Measurements from ENCODE around the gene CPA3. TPM values are rescaled to one million over a fixed set of nuclear protein-coding genes. Genes with fewer than 3 reads are reported as not detected.
A peak's percentile ranks its signal among the peaks of the same experiment; 100 is the strongest.

The CPA3 gene
- total RNA-seq, 1 donor from 2014 or later, result not detected

DNA sequence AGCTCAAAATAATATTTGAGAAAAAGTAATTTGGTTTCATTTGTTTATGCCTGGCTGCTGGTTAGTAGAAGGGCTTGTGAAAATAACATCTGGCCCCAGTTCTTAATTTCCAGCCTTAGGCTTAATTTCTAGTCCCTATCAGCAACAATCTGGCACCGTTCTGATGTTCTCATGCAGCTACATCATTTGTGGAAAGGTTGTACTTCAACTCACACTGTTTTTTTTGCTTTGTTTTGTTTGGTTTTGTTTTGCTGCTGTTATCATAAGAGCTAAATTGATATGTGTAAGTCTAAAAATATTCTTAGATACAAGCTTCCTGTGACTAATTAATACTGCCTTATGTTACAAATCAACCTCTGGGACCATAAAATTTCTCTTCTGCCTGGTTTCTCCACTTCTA, 8.9 kb downstream of the CPA3 start:
- no peak overlapping the region for H2AFZ ChIP-seq (ENCODE audit: low read depth, low read length)
- no peak overlapping the region for H3K4me2 ChIP-seq (ENCODE audit: low read length)
- H3K27me3 ChIP-seq (ENCODE audit: insufficient read depth, low read length), result no peaks in the 10 kb centered on the region
- no peaks in the 10 kb centered on the region for H3K9me3 ChIP-seq (ENCODE audit: insufficient read depth, low read depth, low read length)
- H3K9me3 Mint-ChIP-seq (ENCODE audit: unreplicated experiment), result no peaks in the 10 kb centered on the region
- H4K20me1 ChIP-seq (ENCODE audit: insufficient read depth, low read length), result no peaks in the 10 kb centered on the region
- TF ChIP-seq, protein P1, sequence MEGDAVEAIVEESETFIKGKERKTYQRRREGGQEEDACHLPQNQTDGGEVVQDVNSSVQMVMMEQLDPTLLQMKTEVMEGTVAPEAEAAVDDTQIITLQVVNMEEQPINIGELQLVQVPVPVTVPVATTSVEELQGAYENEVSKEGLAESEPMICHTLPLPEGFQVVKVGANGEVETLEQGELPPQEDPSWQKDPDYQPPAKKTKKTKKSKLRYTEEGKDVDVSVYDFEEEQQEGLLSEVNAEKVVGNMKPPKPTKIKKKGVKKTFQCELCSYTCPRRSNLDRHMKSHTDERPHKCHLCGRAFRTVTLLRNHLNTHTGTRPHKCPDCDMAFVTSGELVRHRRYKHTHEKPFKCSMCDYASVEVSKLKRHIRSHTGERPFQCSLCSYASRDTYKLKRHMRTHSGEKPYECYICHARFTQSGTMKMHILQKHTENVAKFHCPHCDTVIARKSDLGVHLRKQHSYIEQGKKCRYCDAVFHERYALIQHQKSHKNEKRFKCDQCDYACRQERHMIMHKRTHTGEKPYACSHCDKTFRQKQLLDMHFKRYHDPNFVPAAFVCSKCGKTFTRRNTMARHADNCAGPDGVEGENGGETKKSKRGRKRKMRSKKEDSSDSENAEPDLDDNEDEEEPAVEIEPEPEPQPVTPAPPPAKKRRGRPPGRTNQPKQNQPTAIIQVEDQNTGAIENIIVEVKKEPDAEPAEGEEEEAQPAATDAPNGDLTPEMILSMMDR (IDR thresholded peaks at IDR 0.05; ENCODE audit: insufficient read depth, low read depth, low read length), result no peak
- no peak for TF ChIP-seq EZH2 (IDR thresholded peaks at IDR 0.05; ENCODE audit: insufficient read depth, low read length)
- H3K27ac ChIP-seq (ENCODE audit: low read depth, low read length), result no peak overlapping the region
- no peaks in the 10 kb centered on the region for H3K4me1 Mint-ChIP-seq (ENCODE audit: low read depth, unreplicated experiment)
- H3K4me1 ChIP-seq (ENCODE audit: insufficient read depth, low read length), result no peaks in the 10 kb centered on the region
- no peaks in the 10 kb centered on the region for H3K36me3 ChIP-seq (ENCODE audit: insufficient read depth, low read length)
- H3K9ac ChIP-seq (ENCODE audit: low read length), result no peak overlapping the region
- DNase-seq (ENCODE audit: low read depth), result peak; percentile 10
- FAIRE-seq, result no peak
- no peaks in the 10 kb centered on the region for H3K36me3 Mint-ChIP-seq (ENCODE audit: low read depth, unreplicated experiment)
- no peak overlapping the region for H3K4me3 Mint-ChIP-seq (ENCODE audit: unreplicated experiment)
- no peaks in the 10 kb centered on the region for H3K27me3 Mint-ChIP-seq (ENCODE audit: low read depth, unreplicated experiment)
- no peaks in the 10 kb centered on the region for H3K79me2 ChIP-seq (ENCODE audit: insufficient read depth, low read length)
- no peak overlapping the region for H3K4me3 ChIP-seq (ENCODE audit: insufficient read depth, low read depth, low read length)
- H3K27ac Mint-ChIP-seq (ENCODE audit: unreplicated experiment), result no peak overlapping the region

DNA sequence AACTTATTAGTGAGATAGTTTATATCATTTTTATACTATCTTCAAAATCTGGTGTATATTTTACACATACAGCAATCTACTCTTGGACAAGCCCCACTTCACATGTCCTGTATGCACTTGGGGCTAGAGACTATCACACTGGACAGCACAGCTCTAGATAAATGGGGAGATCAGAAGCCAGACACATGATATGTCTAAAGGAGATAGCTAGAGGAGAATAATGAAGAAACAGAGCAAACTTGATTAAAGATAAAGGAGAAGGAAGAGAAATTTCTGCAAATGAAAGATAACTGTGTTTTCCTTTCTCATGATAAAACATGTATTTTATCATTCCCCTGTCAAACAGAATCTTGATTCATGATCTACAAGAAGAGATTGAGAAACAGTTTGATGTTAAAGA, 13.0 kb downstream of the CPA3 start:
- no peak for FAIRE-seq
- Histone ChIP-seq H2AFZ (ENCODE audit: low read depth, low read length) (no peak overlapping the region), H3K4me3 (ENCODE audit: insufficient read depth, low read depth, low read length) (no peak overlapping the region), H3K79me2 (ENCODE audit: insufficient read depth, low read length) (no peaks in the 10 kb centered on the region), H3K4me1 (ENCODE audit: insufficient read depth, low read length) (no peaks in the 10 kb centered on the region), H3K27me3 (ENCODE audit: insufficient read depth, low read length) (no peaks in the 10 kb centered on the region), H4K20me1 (ENCODE audit: insufficient read depth, low read length) (no peaks in the 10 kb centered on the region), H3K4me2 (ENCODE audit: low read length) (no peak overlapping the region), H3K9me3 (ENCODE audit: insufficient read depth, low read depth, low read length) (no peaks in the 10 kb centered on the region), H3K9ac (ENCODE audit: low read length) (no peak overlapping the region), H3K36me3 (ENCODE audit: insufficient read depth, low read length) (no peaks in the 10 kb centered on the region), H3K27ac (ENCODE audit: low read depth, low read length) (no peak overlapping the region)
- no peak overlapping the region for H3K4me3 Mint-ChIP-seq (ENCODE audit: unreplicated experiment)
- no peak for TF ChIP-seq EZH2 (IDR thresholded peaks at IDR 0.05; ENCODE audit: insufficient read depth, low read length)
- TF ChIP-seq, protein P1 (IDR thresholded peaks at IDR 0.05; ENCODE audit: insufficient read depth, low read depth, low read length), result no peak
- DNase-seq (ENCODE audit: low read depth), result no peak
- H3K36me3 Mint-ChIP-seq (ENCODE audit: low read depth, unreplicated experiment), result no peaks in the 10 kb centered on the region
- H3K27me3 Mint-ChIP-seq (ENCODE audit: low read depth, unreplicated experiment), result no peaks in the 10 kb centered on the region
- H3K27ac Mint-ChIP-seq (ENCODE audit: unreplicated experiment), result no peak overlapping the region
- no peaks in the 10 kb centered on the region for H3K4me1 Mint-ChIP-seq (ENCODE audit: low read depth, unreplicated experiment)
- no peaks in the 10 kb centered on the region for H3K9me3 Mint-ChIP-seq (ENCODE audit: unreplicated experiment)

DNA sequence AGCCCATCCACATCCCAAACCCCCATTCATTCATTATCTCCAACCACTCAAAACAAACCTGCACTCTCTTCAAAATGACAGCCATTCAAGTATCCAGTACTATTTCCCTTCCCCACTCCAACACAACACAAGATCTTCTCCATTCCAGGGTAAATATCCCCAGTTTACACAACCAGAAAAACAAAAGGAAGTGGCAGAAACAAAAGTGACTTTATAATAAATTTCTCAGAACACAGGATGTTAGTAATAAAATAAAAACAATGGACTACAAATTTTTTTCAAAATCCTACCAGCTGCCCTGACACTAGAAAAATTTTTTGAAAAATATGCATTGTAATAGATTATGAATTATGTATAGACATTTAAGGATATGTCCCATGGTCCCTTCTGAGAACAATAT, 14.2 kb downstream of the CPA3 start:
- Histone ChIP-seq H3K27ac (ENCODE audit: low read depth, low read length) (no peak overlapping the region), H3K27me3 (ENCODE audit: insufficient read depth, low read length) (no peaks in the 10 kb centered on the region), H3K36me3 (ENCODE audit: insufficient read depth, low read length) (no peaks in the 10 kb centered on the region), H3K9ac (ENCODE audit: low read length) (no peak overlapping the region), H3K4me3 (ENCODE audit: insufficient read depth, low read depth, low read length) (no peak overlapping the region), H3K79me2 (ENCODE audit: insufficient read depth, low read length) (no peaks in the 10 kb centered on the region), H3K4me2 (ENCODE audit: low read length) (no peak overlapping the region), H2AFZ (ENCODE audit: low read depth, low read length) (no peak overlapping the region), H3K9me3 (ENCODE audit: insufficient read depth, low read depth, low read length) (no peaks in the 10 kb centered on the region), H4K20me1 (ENCODE audit: insufficient read depth, low read length) (no peaks in the 10 kb centered on the region), H3K4me1 (ENCODE audit: insufficient read depth, low read length) (no peaks in the 10 kb centered on the region)
- DNase-seq (ENCODE audit: low read depth) (no peak), FAIRE-seq (no peak)
- H3K27me3 Mint-ChIP-seq (ENCODE audit: low read depth, unreplicated experiment), result no peaks in the 10 kb centered on the region
- H3K4me1 Mint-ChIP-seq (ENCODE audit: low read depth, unreplicated experiment), result no peaks in the 10 kb centered on the region
- H3K36me3 Mint-ChIP-seq (ENCODE audit: low read depth, unreplicated experiment), result no peaks in the 10 kb centered on the region
- no peaks in the 10 kb centered on the region for H3K9me3 Mint-ChIP-seq (ENCODE audit: unreplicated experiment)
- TF ChIP-seq, protein P1 (IDR thresholded peaks at IDR 0.05; ENCODE audit: insufficient read depth, low read depth, low read length), result no peak
- TF ChIP-seq EZH2 (IDR thresholded peaks at IDR 0.05; ENCODE audit: insufficient read depth, low read length), result no peak
- no peak overlapping the region for H3K4me3 Mint-ChIP-seq (ENCODE audit: unreplicated experiment)
- no peak overlapping the region for H3K27ac Mint-ChIP-seq (ENCODE audit: unreplicated experiment)

All from astrocyte (in vitro differentiated cells and primary cell).